ENCODE data around the gene NOL9. TPM values are rescaled to one million over a fixed set of nuclear protein-coding genes. Genes with fewer than 3 reads are reported as not detected.
"Not testable (repeated sequence)": the region's sequence is repeated elsewhere in the genome, so short reads cannot be mapped to it uniquely, and the experiment has no call there.

The NOL9 gene
- total RNA-seq, 6 experiments from 2014 or later = 26.4 to 36.4 (median 33.4) TPM

GRCh38 chr1:6572653-6573383 is 18.5 kb upstream of the NOL9 start:
- H3K27me3 Mint-ChIP-seq (ENCODE audit: insufficient read depth) = peaks cover 40% of the 10 kb centered on the region
- peaks cover 15% of the 10 kb centered on the region for H3K36me3 Mint-ChIP-seq (ENCODE audit: low read depth)
- H3K4me3 Mint-ChIP-seq = no peak overlapping the region
- DNase-seq = no peak
- no peak for TF ChIP-seq CTCF (IDR thresholded peaks at IDR 0.05)
- no peak overlapping the region for H3K27ac Mint-ChIP-seq
- no peaks in the 10 kb centered on the region; the same call in 1 of the 2 replicates for H3K4me1 Mint-ChIP-seq (ENCODE audit: low read depth)
- H3K9me3 Mint-ChIP-seq = peaks cover 14% of the 10 kb centered on the region

GRCh38 chr1:6570987-6571386 is 16.7 kb upstream of the NOL9 start:
- Mint-ChIP-seq H3K27me3 (ENCODE audit: insufficient read depth) (peaks cover 40% of the 10 kb centered on the region), H3K27ac (no peak overlapping the region), H3K36me3 (ENCODE audit: low read depth) (peaks cover 15% of the 10 kb centered on the region), H3K4me1 (ENCODE audit: low read depth) (no peaks in the 10 kb centered on the region; the same call in 1 of the 2 replicates), H3K9me3 (peaks cover 14% of the 10 kb centered on the region), H3K4me3 (no peak overlapping the region)
- no peak for DNase-seq
- TF ChIP-seq CTCF (IDR thresholded peaks at IDR 0.05) = no peak

- no peak overlapping the region for H3K4me3 Mint-ChIP-seq
- peaks cover 40% of the 10 kb centered on the region for H3K27me3 Mint-ChIP-seq (ENCODE audit: insufficient read depth)
- no peak for DNase-seq
- peaks cover 15% of the 10 kb centered on the region for H3K36me3 Mint-ChIP-seq (ENCODE audit: low read depth)
- TF ChIP-seq CTCF (IDR thresholded peaks at IDR 0.05) = no peak
- H3K9me3 Mint-ChIP-seq = peaks cover 14% of the 10 kb centered on the region
- no peaks in the 10 kb centered on the region; the same call in 1 of the 2 replicates for H3K4me1 Mint-ChIP-seq (ENCODE audit: low read depth)
- no peak overlapping the region for H3K27ac Mint-ChIP-seq
Measured at GRCh38 chr1:6570100-6570499, 15.8 kb upstream of the NOL9 start.

GRCh38 chr1:6569033-6569432 is 14.7 kb upstream of the NOL9 start:
- DNase-seq = no peak
- Mint-ChIP-seq H3K36me3 (ENCODE audit: low read depth) (peaks cover 15% of the 10 kb centered on the region), H3K4me3 (peak overlapping the region; percentile 41; the same call in 1 of the 2 replicates), H3K27me3 (ENCODE audit: insufficient read depth) (peaks cover 38% of the 10 kb centered on the region), H3K4me1 (ENCODE audit: low read depth) (no peaks in the 10 kb centered on the region; the same call in 1 of the 2 replicates), H3K9me3 (peaks cover 14% of the 10 kb centered on the region), H3K27ac (no peak overlapping the region)
- TF ChIP-seq CTCF (IDR thresholded peaks at IDR 0.05) = no peak

- H3K27ac Mint-ChIP-seq = no peak overlapping the region
- H3K36me3 Mint-ChIP-seq (ENCODE audit: low read depth) = no peaks in the 10 kb centered on the region
- DNase-seq = no peak
- H3K4me1 Mint-ChIP-seq (ENCODE audit: low read depth) = no peaks in the 10 kb centered on the region
- peaks cover 12% of the 10 kb centered on the region for H3K27me3 Mint-ChIP-seq (ENCODE audit: insufficient read depth)
- no peak overlapping the region for H3K4me3 Mint-ChIP-seq
- TF ChIP-seq CTCF (IDR thresholded peaks at IDR 0.05) = no peak
- no peaks in the 10 kb centered on the region for H3K9me3 Mint-ChIP-seq
Measured at GRCh38 chr1:6560267-6560666, 6.0 kb upstream of the NOL9 start.

GRCh38 chr1:6559161-6559560 is 4.8 kb upstream of the NOL9 start:
- H3K27ac Mint-ChIP-seq = not testable (repeated sequence)

More at GRCh38 chr1:6559161-6559560, 4.8 kb upstream of the NOL9 start:
- not testable (repeated sequence) for H3K36me3 Mint-ChIP-seq (ENCODE audit: low read depth); H3K4me1 Mint-ChIP-seq (ENCODE audit: low read depth); H3K9me3 Mint-ChIP-seq; H3K4me3 Mint-ChIP-seq
- peak; percentile 14 for DNase-seq
- peaks cover 12% of the 10 kb centered on the region for H3K27me3 Mint-ChIP-seq (ENCODE audit: insufficient read depth)

All from HFFc6 (cell line).